ENCODE measurements around the gene CMSS1.

The CMSS1 gene

DNA sequence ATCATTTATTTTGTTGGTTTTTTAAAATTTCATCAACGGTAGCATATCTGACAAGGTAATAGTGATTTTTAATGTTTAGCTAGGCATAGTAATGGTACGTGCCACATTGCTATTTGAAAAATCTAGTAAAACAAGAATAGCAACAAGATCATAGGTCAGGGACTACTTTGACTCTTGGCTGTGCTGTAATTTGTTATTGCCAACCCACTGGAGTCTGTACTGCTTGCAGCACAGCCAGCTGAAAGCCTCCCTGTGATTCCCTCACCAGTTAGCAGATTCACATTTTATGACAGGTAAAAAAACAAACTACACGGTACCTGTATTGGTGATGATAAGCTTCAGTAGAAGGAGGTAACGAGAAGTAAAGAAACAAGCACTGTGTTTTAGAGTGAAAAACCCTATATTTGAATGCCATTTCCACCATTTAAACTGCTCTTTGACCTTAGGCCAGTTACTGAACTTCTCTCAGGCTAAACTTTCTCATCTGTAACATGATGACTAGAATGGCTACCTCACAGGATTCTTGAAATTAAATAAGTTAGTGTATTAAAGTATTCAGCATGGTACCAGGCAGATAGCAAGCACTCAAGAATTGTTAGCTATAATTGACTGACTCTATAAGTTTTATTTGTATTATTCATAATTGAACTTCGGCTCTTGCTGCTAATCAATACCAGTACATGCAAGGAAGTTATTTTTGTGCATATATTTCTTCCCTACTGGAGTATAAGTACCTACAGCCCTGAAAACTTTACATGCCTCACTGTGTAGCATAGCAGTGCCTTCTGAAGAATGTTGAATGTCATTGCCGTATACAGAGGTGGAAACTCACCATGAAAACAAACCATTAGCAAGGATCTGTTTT is 280.5 kb downstream of the CMSS1 start:
- no peak for TF ChIP-seq EZH2 (IDR thresholded peaks at IDR 0.05; ENCODE audit: borderline replicate concordance, low read length)
- TF ChIP-seq, protein P1, sequence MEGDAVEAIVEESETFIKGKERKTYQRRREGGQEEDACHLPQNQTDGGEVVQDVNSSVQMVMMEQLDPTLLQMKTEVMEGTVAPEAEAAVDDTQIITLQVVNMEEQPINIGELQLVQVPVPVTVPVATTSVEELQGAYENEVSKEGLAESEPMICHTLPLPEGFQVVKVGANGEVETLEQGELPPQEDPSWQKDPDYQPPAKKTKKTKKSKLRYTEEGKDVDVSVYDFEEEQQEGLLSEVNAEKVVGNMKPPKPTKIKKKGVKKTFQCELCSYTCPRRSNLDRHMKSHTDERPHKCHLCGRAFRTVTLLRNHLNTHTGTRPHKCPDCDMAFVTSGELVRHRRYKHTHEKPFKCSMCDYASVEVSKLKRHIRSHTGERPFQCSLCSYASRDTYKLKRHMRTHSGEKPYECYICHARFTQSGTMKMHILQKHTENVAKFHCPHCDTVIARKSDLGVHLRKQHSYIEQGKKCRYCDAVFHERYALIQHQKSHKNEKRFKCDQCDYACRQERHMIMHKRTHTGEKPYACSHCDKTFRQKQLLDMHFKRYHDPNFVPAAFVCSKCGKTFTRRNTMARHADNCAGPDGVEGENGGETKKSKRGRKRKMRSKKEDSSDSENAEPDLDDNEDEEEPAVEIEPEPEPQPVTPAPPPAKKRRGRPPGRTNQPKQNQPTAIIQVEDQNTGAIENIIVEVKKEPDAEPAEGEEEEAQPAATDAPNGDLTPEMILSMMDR (IDR thresholded peaks at IDR 0.05; ENCODE audit: low read length), result no peak

DNA sequence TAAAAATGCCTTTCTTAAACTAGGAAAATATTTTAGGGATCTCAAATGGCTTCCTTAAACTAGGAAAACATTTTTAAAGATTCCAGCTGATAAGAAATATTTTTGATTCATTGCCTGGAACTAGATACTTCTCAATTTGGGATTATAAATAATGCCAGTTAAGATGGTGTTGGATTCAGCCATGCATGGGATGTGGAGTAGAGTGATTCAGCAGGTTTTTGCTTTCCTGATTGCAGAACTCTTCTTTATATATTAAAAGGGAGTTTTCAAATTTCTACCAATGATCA is 281.1 kb downstream of the CMSS1 start:
- Histone ChIP-seq H3K9me3 (ENCODE audit: low read length) (no peaks in the 10 kb centered on the region), H3K4me3 (ENCODE audit: low read depth, low read length, poor library complexity, severe bottlenecking) (no peak overlapping the region), H4K20me1 (ENCODE audit: insufficient read depth, low read length) (no peaks in the 10 kb centered on the region), H3K79me2 (ENCODE audit: insufficient read depth, low read length) (no peaks in the 10 kb centered on the region), H3K9ac (ENCODE audit: low read length) (no peak overlapping the region), H2AFZ (ENCODE audit: low read length) (no peak overlapping the region), H3F3A (ENCODE audit: insufficient read depth, low read length) (no peaks in the 10 kb centered on the region), H3K27me3 (ENCODE audit: insufficient read depth, low read length) (no peaks in the 10 kb centered on the region), H3K4me1 (ENCODE audit: insufficient read depth, low read length, severe bottlenecking) (peaks cover 9% of the 10 kb centered on the region), H3K36me3 (ENCODE audit: insufficient read depth, low read length) (no peaks in the 10 kb centered on the region), H3K9me2 (ENCODE audit: low read depth, low read length) (no peaks in the 10 kb centered on the region), H3K4me2 (ENCODE audit: low read length) (no peak overlapping the region), H3K27ac (ENCODE audit: low read depth, low read length, poor library complexity, severe bottlenecking) (no peak overlapping the region)
- TF ChIP-seq, protein P1 (IDR thresholded peaks at IDR 0.05; ENCODE audit: low read length), result no peak
- TF ChIP-seq EZH2 (IDR thresholded peaks at IDR 0.05; ENCODE audit: borderline replicate concordance, low read length), result no peak

More for the DNA sequence above, 280.5 kb downstream of the CMSS1 start:
- no peaks in the 10 kb centered on the region for H4K20me1 ChIP-seq (ENCODE audit: insufficient read depth, low read length)
- no peaks in the 10 kb centered on the region for H3K79me2 ChIP-seq (ENCODE audit: insufficient read depth, low read length)
- no peak overlapping the region for H3K9ac ChIP-seq (ENCODE audit: low read length)
- H2AFZ ChIP-seq (ENCODE audit: low read length), result no peak overlapping the region
- H3F3A ChIP-seq (ENCODE audit: insufficient read depth, low read length), result no peaks in the 10 kb centered on the region
- no peaks in the 10 kb centered on the region for H3K36me3 ChIP-seq (ENCODE audit: insufficient read depth, low read length)
- no peak overlapping the region for H3K4me3 ChIP-seq (ENCODE audit: low read depth, low read length, poor library complexity, severe bottlenecking)
- H3K9me2 ChIP-seq (ENCODE audit: low read depth, low read length), result no peaks in the 10 kb centered on the region
- no peak overlapping the region for H3K27ac ChIP-seq (ENCODE audit: low read depth, low read length, poor library complexity, severe bottlenecking)
- H3K9me3 ChIP-seq (ENCODE audit: low read length), result no peaks in the 10 kb centered on the region
- peaks cover 3% of the 10 kb centered on the region for H3K4me1 ChIP-seq (ENCODE audit: insufficient read depth, low read length, severe bottlenecking)
- H3K27me3 ChIP-seq (ENCODE audit: insufficient read depth, low read length), result no peaks in the 10 kb centered on the region
- no peak overlapping the region for H3K4me2 ChIP-seq (ENCODE audit: low read length)

DNA sequence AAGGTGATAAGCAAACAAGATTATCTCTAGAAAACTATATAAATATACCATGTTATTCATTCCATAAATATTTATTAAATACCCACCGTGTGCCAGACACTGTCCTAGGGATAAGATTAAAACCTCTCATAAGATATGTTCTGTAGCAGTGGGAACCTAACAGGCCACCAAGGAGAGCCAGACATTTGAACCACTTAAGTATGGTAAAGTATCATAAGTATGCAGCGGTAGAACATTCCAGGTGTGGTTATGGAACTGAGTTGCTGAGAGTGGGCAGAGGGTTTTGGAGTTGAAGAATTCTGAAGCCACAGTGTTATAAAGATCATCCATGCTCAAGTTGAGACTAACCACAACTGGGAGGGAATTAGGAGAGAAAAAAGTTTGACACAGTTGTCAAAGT is 282.0 kb downstream of the CMSS1 start:
- H3K4me1 ChIP-seq (ENCODE audit: insufficient read depth, low read length, severe bottlenecking), result peaks cover 18% of the 10 kb centered on the region
- no peaks in the 10 kb centered on the region for H3F3A ChIP-seq (ENCODE audit: insufficient read depth, low read length)
- H3K4me2 ChIP-seq (ENCODE audit: low read length), result no peak overlapping the region
- no peaks in the 10 kb centered on the region for H3K9me2 ChIP-seq (ENCODE audit: low read depth, low read length)
- no peaks in the 10 kb centered on the region for H3K9me3 ChIP-seq (ENCODE audit: low read length)
- no peaks in the 10 kb centered on the region for H3K27me3 ChIP-seq (ENCODE audit: insufficient read depth, low read length)
- no peak overlapping the region for H3K27ac ChIP-seq (ENCODE audit: low read depth, low read length, poor library complexity, severe bottlenecking)
- H3K79me2 ChIP-seq (ENCODE audit: insufficient read depth, low read length), result no peaks in the 10 kb centered on the region
- H3K36me3 ChIP-seq (ENCODE audit: insufficient read depth, low read length), result no peaks in the 10 kb centered on the region
- no peak overlapping the region for H3K4me3 ChIP-seq (ENCODE audit: low read depth, low read length, poor library complexity, severe bottlenecking)
- H2AFZ ChIP-seq (ENCODE audit: low read length), result no peak overlapping the region
- H4K20me1 ChIP-seq (ENCODE audit: insufficient read depth, low read length), result no peaks in the 10 kb centered on the region
- no peak for TF ChIP-seq EZH2 (IDR thresholded peaks at IDR 0.05; ENCODE audit: borderline replicate concordance, low read length)
- TF ChIP-seq, protein P1 (IDR thresholded peaks at IDR 0.05; ENCODE audit: low read length), result no peak
- H3K9ac ChIP-seq (ENCODE audit: low read length), result no peak overlapping the region

Data from OCI-LY1 (cell line).